CD4-positive, CD25-positive, alpha-beta regulatory T cell (primary cell): Measurements from ENCODE around the gene STAMBP. TPM values are rescaled to one million over a fixed set of nuclear protein-coding genes. Genes with fewer than 3 reads are reported as not detected.

Experiments
- ATAC-seq, 2 donors: fragments of 150-1000 bp; cut with Tn5 transposase; one replicate each; pipeline ENCODE4 v1.10.0; 2021; ENCODE audit warnings: low read depth in 2 of 2, moderate number of reproducible peaks in 2 of 2, moderate library complexity in 1 of 2
- DNase-seq, 3 donors: peaks; one replicate each; pipeline versions ENCODE4 v3.0.0 to v3.0.0-alpha.2; 2012 to 2022; ENCODE audit warnings: mixed read lengths in 1 of 3
- H3K27ac ChIP-seq: one replicate; pipeline ENCODE4 v1.7.0; 2013; ENCODE audit warnings: mild to moderate bottlenecking, low read length; ENCODE audit not compliant: insufficient read depth, poor library complexity, severe bottlenecking
- H3K27me3 ChIP-seq: one replicate; pipeline ENCODE4 v1.7.0; 2013; ENCODE audit warnings: low read length; ENCODE audit not compliant: control insufficient read depth, insufficient read depth
- H3K36me3 ChIP-seq: one replicate; pipeline ENCODE4 v1.7.0; 2013; ENCODE audit warnings: mild to moderate bottlenecking, low read length, moderate library complexity; ENCODE audit not compliant: control insufficient read depth, insufficient read depth
- H3K4me1 ChIP-seq: 2 replicates; pipeline ENCODE4 v1.7.0; 2013; ENCODE audit warnings: mild to moderate bottlenecking, low read length; ENCODE audit not compliant: insufficient read depth, control insufficient read depth, poor library complexity, severe bottlenecking
- H3K4me3 ChIP-seq: one replicate; pipeline ENCODE4 v1.7.0; 2013; ENCODE audit warnings: low read depth, mild to moderate bottlenecking, low read length, moderate library complexity
- H3K9me3 ChIP-seq, 2 experiments: 1 replicate in 1 of 2; 2 replicates in 1 of 2; pipeline ENCODE4 v1.7.0; 2013; ENCODE audit warnings: low read length in 2 of 2, mild to moderate bottlenecking in 1 of 2, moderate library complexity in 1 of 2; ENCODE audit not compliant: control insufficient read depth in 2 of 2
- H3K27ac Mint-ChIP-seq, 3 donors: one replicate each; pipeline ENCODE4 v1.8.0; 2020 to 2022; ENCODE audit warnings: mild to moderate bottlenecking in 3 of 3, mixed read lengths in 3 of 3, moderate library complexity in 2 of 3
- H3K27me3 Mint-ChIP-seq: one replicate; pipeline ENCODE4 v1.8.0; 2022; ENCODE audit warnings: mild to moderate bottlenecking, mixed read lengths
- H3K36me3 Mint-ChIP-seq: one replicate; pipeline ENCODE4 v1.8.0; 2020; ENCODE audit warnings: mixed read lengths
- H3K4me1 Mint-ChIP-seq, 4 donors: one replicate each; pipeline ENCODE4 v1.8.0; 2020 to 2022; ENCODE audit warnings: mixed read lengths in 4 of 4, mild to moderate bottlenecking in 1 of 4
- H3K4me3 Mint-ChIP-seq, 4 donors: one replicate each; pipeline ENCODE4 v1.8.0; 2020 to 2022; ENCODE audit warnings: mild to moderate bottlenecking in 4 of 4, mixed read lengths in 4 of 4, moderate library complexity in 3 of 4
- H3K9me3 Mint-ChIP-seq, 7 donors: one replicate each; pipeline ENCODE4 v1.8.0; 2020 to 2022; ENCODE audit warnings: mixed read lengths in 7 of 7, mild to moderate bottlenecking in 3 of 7, moderate library complexity in 2 of 7
- polyA plus RNA-seq, 4 donors: library from polyadenylated mRNA; unstranded; fragments of 300-500 nt; fragmentation: Illumina TruSeq; gene quantifications; one replicate each; pipeline ENCODE4 v1.2.3, GENCODE V29; 2021
- total RNA-seq: library from RNA; stranded (reverse); gene quantifications from one replicate; pipeline ENCODE4 v1.2.3, GENCODE V29; 2022

The STAMBP gene
- total and polyA plus RNA-seq, 5 donors from 2014 or later: 32.9 to 66.4 (median 49.8) TPM

- Mint-ChIP-seq H3K36me3 (no peaks in the 10 kb centered on the region), H3K4me1 (no peaks in the 10 kb centered on the region), H3K4me3 (no peak overlapping the region), H3K27me3 (peaks cover 21% of the 10 kb centered on the region), H3K27ac (no peak overlapping the region), H3K9me3 (no peaks in the 10 kb centered on the region)
- Histone ChIP-seq H3K9me3 (no peaks in the 10 kb centered on the region), H3K4me1 (no peaks in the 10 kb centered on the region), H3K36me3 (no peaks in the 10 kb centered on the region), H3K27ac (no peak overlapping the region), H3K4me3 (no peak overlapping the region), H3K27me3 (peaks cover 4% of the 10 kb centered on the region)
- DNase-seq (no peak), ATAC-seq (no peak)
Measured at GRCh38 chr2:73818296-73818695, 10.5 kb upstream of the STAMBP start.

- H3K36me3 ChIP-seq: no peaks in the 10 kb centered on the region
- H3K4me3 ChIP-seq: no peak overlapping the region
- no peak overlapping the region for H3K27ac ChIP-seq
- Mint-ChIP-seq H3K9me3 (no peaks in the 10 kb centered on the region), H3K27ac (no peak overlapping the region), H3K4me1 (peaks cover 0 to 5% (median 4%) of the 10 kb centered on the region in 4 donors), H3K27me3 (peaks cover 11% of the 10 kb centered on the region), H3K36me3 (no peaks in the 10 kb centered on the region), H3K4me3 (no peak overlapping the region)
- DNase-seq (peak in 1 of 3 donors; percentile 31), ATAC-seq (peak in 1 of 2 donors; percentile 28)
- no peaks in the 10 kb centered on the region for H3K9me3 ChIP-seq
- no peaks in the 10 kb centered on the region for H3K27me3 ChIP-seq
- H3K4me1 ChIP-seq: no peaks in the 10 kb centered on the region
Measured at GRCh38 chr2:73821227-73821626, 7.5 kb upstream of the STAMBP start.

DNA sequence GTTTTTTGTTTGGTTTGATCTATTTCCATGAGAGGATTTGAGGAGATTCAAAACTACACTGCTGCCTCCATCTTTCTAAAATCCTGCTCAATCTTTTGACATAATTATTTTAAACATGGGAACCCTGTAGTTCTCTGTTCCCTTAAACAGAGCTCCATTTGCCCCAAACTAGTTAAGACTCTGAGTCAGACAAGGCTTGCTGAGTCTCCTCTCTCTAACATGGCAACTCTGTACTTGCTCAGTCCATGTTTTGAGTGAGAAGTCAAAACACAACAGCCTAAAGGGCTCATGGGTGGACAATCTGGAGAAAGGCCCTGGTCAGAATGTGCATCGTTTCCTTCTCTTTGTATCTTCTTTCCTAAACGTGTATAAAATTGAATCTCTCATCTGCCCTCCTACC lies 7.1 kb upstream of the STAMBP start:
- Mint-ChIP-seq H3K36me3 (no peaks in the 10 kb centered on the region), H3K9me3 (no peaks in the 10 kb centered on the region), H3K4me3 (no peak overlapping the region), H3K27ac (no peak overlapping the region), H3K27me3 (peaks cover 11% of the 10 kb centered on the region), H3K4me1 (peaks cover 0 to 5% (median 4%) of the 10 kb centered on the region in 4 donors)
- Histone ChIP-seq H3K27me3 (no peaks in the 10 kb centered on the region), H3K36me3 (no peaks in the 10 kb centered on the region), H3K27ac (no peak overlapping the region), H3K4me1 (no peaks in the 10 kb centered on the region), H3K9me3 (no peaks in the 10 kb centered on the region), H3K4me3 (no peak overlapping the region)
- no peak for DNase-seq
- ATAC-seq: no peak

DNA sequence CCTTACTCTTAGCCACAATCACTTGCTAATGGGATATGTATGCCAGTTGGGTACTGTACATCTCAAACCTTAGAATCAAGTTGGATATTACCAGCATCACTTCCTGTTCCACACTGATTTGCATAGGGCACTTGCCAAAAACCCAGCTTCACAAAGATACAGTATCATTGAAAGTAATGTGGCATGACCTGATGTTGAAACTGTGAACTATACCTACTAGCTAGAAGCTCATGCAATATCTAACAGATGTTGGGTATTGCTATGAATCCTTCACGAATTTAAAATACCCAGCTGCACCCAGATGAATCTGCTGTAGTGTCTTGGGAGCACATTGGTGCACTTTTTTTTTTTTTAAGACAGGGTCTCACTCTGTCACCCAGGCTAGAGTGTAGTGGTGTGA lies 6.5 kb upstream of the STAMBP start:
- H3K27ac ChIP-seq: no peak overlapping the region
- no peaks in the 10 kb centered on the region for H3K27me3 ChIP-seq
- DNase-seq: peak in 1 of 3 donors; percentile 27
- Mint-ChIP-seq H3K27me3 (peaks cover 11% of the 10 kb centered on the region), H3K4me1 (peaks cover 2 to 8% (median 5%) of the 10 kb centered on the region in 4 donors), H3K9me3 (no peaks in the 10 kb centered on the region), H3K4me3 (no peak overlapping the region), H3K36me3 (no peaks in the 10 kb centered on the region), H3K27ac (no peak overlapping the region)
- no peaks in the 10 kb centered on the region for H3K36me3 ChIP-seq
- ATAC-seq: no peak
- H3K4me1 ChIP-seq: no peaks in the 10 kb centered on the region
- H3K9me3 ChIP-seq: no peaks in the 10 kb centered on the region
- no peak overlapping the region for H3K4me3 ChIP-seq

DNA sequence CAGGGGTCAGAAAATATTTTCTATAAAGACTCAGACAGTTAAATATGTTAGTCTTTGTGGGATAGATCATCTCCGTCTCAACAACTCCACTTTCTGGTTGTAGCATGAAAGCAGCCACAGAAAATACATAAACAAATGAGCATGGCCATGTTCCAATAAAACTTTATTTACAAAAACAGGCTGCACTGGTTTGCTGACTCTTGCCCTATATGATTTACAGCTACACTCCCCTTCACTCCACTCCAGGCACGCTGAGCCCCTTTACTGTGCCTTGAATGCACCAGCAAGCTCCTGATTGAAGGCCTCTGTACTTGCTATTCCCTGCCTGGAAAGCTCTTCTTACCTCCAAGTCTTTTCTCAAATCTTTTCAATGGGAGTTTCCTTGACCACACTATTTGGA lies 5.8 kb upstream of the STAMBP start:
- ATAC-seq: no peak
- Mint-ChIP-seq H3K27me3 (peaks cover 11% of the 10 kb centered on the region), H3K4me3 (no peak overlapping the region), H3K27ac (no peak overlapping the region), H3K9me3 (peaks cover 0 to 1% (median 0%) of the 10 kb centered on the region in 7 donors), H3K36me3 (no peaks in the 10 kb centered on the region), H3K4me1 (peaks cover 8 to 13% (median 9%) of the 10 kb centered on the region in 4 donors)
- H3K27ac ChIP-seq: no peak overlapping the region
- no peaks in the 10 kb centered on the region for H3K9me3 ChIP-seq
- H3K4me3 ChIP-seq: no peak overlapping the region
- no peaks in the 10 kb centered on the region for H3K36me3 ChIP-seq
- no peaks in the 10 kb centered on the region for H3K27me3 ChIP-seq
- H3K4me1 ChIP-seq: peaks cover 6% of the 10 kb centered on the region
- DNase-seq: no peak

- peaks cover 0 to 1% (median 0%) of the 10 kb centered on the region in 7 donors for H3K9me3 Mint-ChIP-seq
- Histone ChIP-seq H3K36me3 (no peaks in the 10 kb centered on the region), H3K4me1 (peaks cover 10% of the 10 kb centered on the region), H3K27ac (no peak overlapping the region), H3K27me3 (no peaks in the 10 kb centered on the region), H3K9me3 (no peaks in the 10 kb centered on the region), H3K4me3 (no peak overlapping the region)
- peaks cover 11% of the 10 kb centered on the region for H3K27me3 Mint-ChIP-seq
- no peaks in the 10 kb centered on the region for H3K36me3 Mint-ChIP-seq
- no peak for DNase-seq
- H3K4me1 Mint-ChIP-seq: peaks cover 9 to 15% (median 10%) of the 10 kb centered on the region in 4 donors
- H3K27ac Mint-ChIP-seq: no peak overlapping the region
- no peak for ATAC-seq
- no peak overlapping the region for H3K4me3 Mint-ChIP-seq
Measured at GRCh38 chr2:73823416-73823815, 5.3 kb upstream of the STAMBP start.

- H3K4me1 Mint-ChIP-seq: peaks cover 13 to 20% (median 15%) of the 10 kb centered on the region in 4 donors
- no peaks in the 10 kb centered on the region for H3K36me3 Mint-ChIP-seq
- peak; percentile 23 to 88 (median 68) for DNase-seq
- Histone ChIP-seq H3K9me3 (no peaks in the 10 kb centered on the region), H3K36me3 (no peaks in the 10 kb centered on the region), H3K4me3 (no peak overlapping the region), H3K27ac (no peak overlapping the region), H3K4me1 (peaks cover 16% of the 10 kb centered on the region), H3K27me3 (no peaks in the 10 kb centered on the region)
- H3K27ac Mint-ChIP-seq: no peak overlapping the region
- H3K9me3 Mint-ChIP-seq: peaks cover 0 to 1% (median 0%) of the 10 kb centered on the region in 7 donors
- peaks cover 8% of the 10 kb centered on the region for H3K27me3 Mint-ChIP-seq
- H3K4me3 Mint-ChIP-seq: peak overlapping the region in 1 of 4 donors; percentile 74
- ATAC-seq: no peak
Measured at GRCh38 chr2:73823916-73824523, 4.7 kb upstream of the STAMBP start.

- Mint-ChIP-seq H3K36me3 (no peaks in the 10 kb centered on the region), H3K4me1 (peaks cover 22 to 33% (median 28%) of the 10 kb centered on the region in 4 donors), H3K4me3 (peak overlapping the region in 1 of 4 donors; percentile 30), H3K27me3 (peaks cover 4% of the 10 kb centered on the region), H3K9me3 (peaks cover 0 to 1% (median 0%) of the 10 kb centered on the region in 7 donors), H3K27ac (peak overlapping the region in 1 of 3 donors; percentile 89)
- Histone ChIP-seq H3K27ac (no peak overlapping the region), H3K4me1 (peaks cover 30% of the 10 kb centered on the region), H3K9me3 (no peaks in the 10 kb centered on the region), H3K27me3 (no peaks in the 10 kb centered on the region), H3K4me3 (no peak overlapping the region), H3K36me3 (no peaks in the 10 kb centered on the region)
- DNase-seq (no peak), ATAC-seq (no peak)
Measured at GRCh38 chr2:73825408-73825807, 3.4 kb upstream of the STAMBP start.
